OCI-LY3 (cell line): Measurements from ENCODE around the gene ADAMTS10.

ENCODE experiments used
- EZH2phosphoT487 ChIP-seq: fragments of 200-600 bp; shearing (Covaris generic); IDR thresholded peaks from 2 replicates; pipeline ENCODE4 v1.6.1; 2018; ENCODE audit warnings: antibody characterized with exemption, mixed run types, low read depth
- TF ChIP-seq, protein P1 (sequence below): fragments of 200-600, 300-600 bp; sonication (generic); IDR thresholded peaks from 2 replicates; pipeline ENCODE4 v1.5.1; 2014; ENCODE audit warnings: antibody characterized with exemption, low read length, low read depth

DNA sequence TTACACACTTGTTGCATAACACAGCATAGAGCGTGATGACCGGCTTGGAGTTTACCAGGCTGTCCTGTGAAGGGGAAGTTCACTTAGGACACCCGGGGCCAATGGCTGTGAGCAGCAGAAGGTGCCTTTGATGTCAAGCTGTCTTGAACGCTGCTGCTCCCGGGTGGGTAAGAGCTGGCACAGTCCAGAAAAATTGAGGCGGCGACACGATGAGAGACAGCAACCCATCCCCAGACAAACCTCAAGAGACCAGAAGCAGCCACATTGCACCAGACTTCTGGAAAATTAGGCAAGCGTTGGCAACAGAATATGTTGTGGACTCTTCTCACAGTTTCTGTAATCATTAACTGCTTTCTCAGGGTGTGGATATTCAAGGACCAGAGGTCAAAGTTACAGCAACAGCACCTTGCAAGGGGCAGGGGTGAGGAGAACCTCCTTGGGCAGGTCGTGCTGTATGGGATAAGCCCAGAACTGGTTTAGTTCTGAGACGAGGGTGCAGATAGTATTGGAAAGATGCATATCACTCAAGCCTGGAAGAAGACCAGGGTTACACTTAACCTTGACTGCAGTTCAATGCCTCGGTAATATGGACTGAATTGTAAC is 30.0 kb upstream of the ADAMTS10 start:
- TF ChIP-seq, protein P1, sequence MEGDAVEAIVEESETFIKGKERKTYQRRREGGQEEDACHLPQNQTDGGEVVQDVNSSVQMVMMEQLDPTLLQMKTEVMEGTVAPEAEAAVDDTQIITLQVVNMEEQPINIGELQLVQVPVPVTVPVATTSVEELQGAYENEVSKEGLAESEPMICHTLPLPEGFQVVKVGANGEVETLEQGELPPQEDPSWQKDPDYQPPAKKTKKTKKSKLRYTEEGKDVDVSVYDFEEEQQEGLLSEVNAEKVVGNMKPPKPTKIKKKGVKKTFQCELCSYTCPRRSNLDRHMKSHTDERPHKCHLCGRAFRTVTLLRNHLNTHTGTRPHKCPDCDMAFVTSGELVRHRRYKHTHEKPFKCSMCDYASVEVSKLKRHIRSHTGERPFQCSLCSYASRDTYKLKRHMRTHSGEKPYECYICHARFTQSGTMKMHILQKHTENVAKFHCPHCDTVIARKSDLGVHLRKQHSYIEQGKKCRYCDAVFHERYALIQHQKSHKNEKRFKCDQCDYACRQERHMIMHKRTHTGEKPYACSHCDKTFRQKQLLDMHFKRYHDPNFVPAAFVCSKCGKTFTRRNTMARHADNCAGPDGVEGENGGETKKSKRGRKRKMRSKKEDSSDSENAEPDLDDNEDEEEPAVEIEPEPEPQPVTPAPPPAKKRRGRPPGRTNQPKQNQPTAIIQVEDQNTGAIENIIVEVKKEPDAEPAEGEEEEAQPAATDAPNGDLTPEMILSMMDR = no peak
- no peak for TF ChIP-seq EZH2phosphoT487
